IPS-NIHi7 (cell line): Measurements from ENCODE around the gene UNC45A.
A peak's percentile ranks its signal among the peaks of the same experiment; 100 is the strongest.

Experiments used
- DNase-seq: peaks from one replicate; pipeline ENCODE4 v3.0.0; 2012; ENCODE audit warnings: mixed read lengths; ENCODE audit errors: extremely low spot score

The UNC45A gene

GRCh38 chr15:90966262-90966661, 31.2 kb downstream of the UNC45A start:
- no peak for DNase-seq

GRCh38 chr15:90967206-90967605, 32.1 kb downstream of the UNC45A start:
- no peak for DNase-seq

- DNase-seq: no peak
These were observed 33.3 kb downstream of the UNC45A start for GRCh38 chr15:90968434-90968833.

GRCh38 chr15:90970274-90970673, 35.2 kb downstream of the UNC45A start:
- DNase-seq: no peak

- no peak for DNase-seq
These were observed 37.0 kb downstream of the UNC45A start for GRCh38 chr15:90972133-90972532.

GRCh38 chr15:90974216-90974615, 39.1 kb downstream of the UNC45A start:
- DNase-seq: no peak

GRCh38 chr15:90979582-90979981, 44.5 kb downstream of the UNC45A start:
- no peak for DNase-seq

- DNase-seq: no peak
These were observed 46.6 kb downstream of the UNC45A start for GRCh38 chr15:90981681-90982080.

- DNase-seq: no peak
These were observed 47.0 kb downstream of the UNC45A start for GRCh38 chr15:90982135-90982534.

- no peak for DNase-seq
These were observed 51.9 kb downstream of the UNC45A start for GRCh38 chr15:90986790-90987507.

- DNase-seq: no peak
These were observed 52.6 kb downstream of the UNC45A start for GRCh38 chr15:90987561-90988141.

GRCh38 chr15:90988296-90988695, 53.2 kb downstream of the UNC45A start:
- no peak for DNase-seq

GRCh38 chr15:90989040-90989768, 54.1 kb downstream of the UNC45A start:
- no peak for DNase-seq

GRCh38 chr15:90990446-90990845, 55.4 kb downstream of the UNC45A start:
- DNase-seq: no peak

- DNase-seq: no peak
These were observed 56.7 kb downstream of the UNC45A start for GRCh38 chr15:90991587-90992285.

GRCh38 chr15:90994059-90994416, 59.0 kb downstream of the UNC45A start:
- DNase-seq: peak; percentile 38

- peak; percentile 100 for DNase-seq
These were observed 59.6 kb downstream of the UNC45A start, which contains the start of gene PRC1 for GRCh38 chr15:90994417-90995311. Gene PRC1 (minus strand): TSS chr15:90994535. CDS start chr15:90994417, 118 bp downstream.

GRCh38 chr15:90998737-90999136, 63.7 kb downstream of the UNC45A start:
- DNase-seq: no peak

GRCh38 chr15:91001209-91001608, 66.1 kb downstream of the UNC45A start:
- no peak for DNase-seq
